ENCODE results near the gene TSPAN18.

DNA sequence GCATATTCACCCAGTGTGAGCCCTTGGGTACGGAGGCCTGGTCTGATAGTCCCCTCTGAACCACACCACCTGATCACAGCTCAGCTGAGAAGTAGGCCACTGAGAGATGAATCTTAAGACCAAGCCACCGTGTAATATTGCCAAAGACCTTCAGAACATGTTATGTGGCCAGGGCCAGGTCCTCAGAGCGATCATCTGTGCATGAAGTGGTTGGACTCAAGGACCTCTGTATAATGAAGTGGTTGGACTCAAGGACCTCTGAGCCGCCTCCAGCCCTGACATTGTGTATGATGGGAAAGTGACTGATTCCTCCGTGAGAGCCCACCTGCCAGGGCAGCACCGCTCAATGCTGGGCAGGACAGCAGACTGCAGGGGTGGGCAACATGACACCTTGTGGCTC is 153.7 kb downstream of the TSPAN18 start:
- TF ChIP-seq SUZ12 (IDR thresholded peaks at IDR 0.05; ENCODE audit: low read length) (no peak), RFX5 (IDR thresholded peaks at IDR 0.05; ENCODE audit: borderline replicate concordance, low read depth, low read length) (no peak), TBP (IDR thresholded peaks at IDR 0.05; ENCODE audit: low read depth, low read length) (no peak), TAF1 (IDR thresholded peaks at IDR 0.05; ENCODE audit: low read depth, low read length) (no peak), POLR2AphosphoS5 (IDR thresholded peaks at IDR 0.05; ENCODE audit: low read depth, low read length) (no peak), RXRA (IDR thresholded peaks at IDR 0.05; ENCODE audit: insufficient read depth, low read depth, low read length) (no peak)
- TF ChIP-seq, protein P1, sequence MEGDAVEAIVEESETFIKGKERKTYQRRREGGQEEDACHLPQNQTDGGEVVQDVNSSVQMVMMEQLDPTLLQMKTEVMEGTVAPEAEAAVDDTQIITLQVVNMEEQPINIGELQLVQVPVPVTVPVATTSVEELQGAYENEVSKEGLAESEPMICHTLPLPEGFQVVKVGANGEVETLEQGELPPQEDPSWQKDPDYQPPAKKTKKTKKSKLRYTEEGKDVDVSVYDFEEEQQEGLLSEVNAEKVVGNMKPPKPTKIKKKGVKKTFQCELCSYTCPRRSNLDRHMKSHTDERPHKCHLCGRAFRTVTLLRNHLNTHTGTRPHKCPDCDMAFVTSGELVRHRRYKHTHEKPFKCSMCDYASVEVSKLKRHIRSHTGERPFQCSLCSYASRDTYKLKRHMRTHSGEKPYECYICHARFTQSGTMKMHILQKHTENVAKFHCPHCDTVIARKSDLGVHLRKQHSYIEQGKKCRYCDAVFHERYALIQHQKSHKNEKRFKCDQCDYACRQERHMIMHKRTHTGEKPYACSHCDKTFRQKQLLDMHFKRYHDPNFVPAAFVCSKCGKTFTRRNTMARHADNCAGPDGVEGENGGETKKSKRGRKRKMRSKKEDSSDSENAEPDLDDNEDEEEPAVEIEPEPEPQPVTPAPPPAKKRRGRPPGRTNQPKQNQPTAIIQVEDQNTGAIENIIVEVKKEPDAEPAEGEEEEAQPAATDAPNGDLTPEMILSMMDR (IDR thresholded peaks at IDR 0.05; ENCODE audit: control extremely low read depth in 1 of 3, insufficient read depth in 1 of 3, low read depth in 1 of 3, low read length in 3 of 3) = no peak
- TF ChIP-seq, protein P2, sequence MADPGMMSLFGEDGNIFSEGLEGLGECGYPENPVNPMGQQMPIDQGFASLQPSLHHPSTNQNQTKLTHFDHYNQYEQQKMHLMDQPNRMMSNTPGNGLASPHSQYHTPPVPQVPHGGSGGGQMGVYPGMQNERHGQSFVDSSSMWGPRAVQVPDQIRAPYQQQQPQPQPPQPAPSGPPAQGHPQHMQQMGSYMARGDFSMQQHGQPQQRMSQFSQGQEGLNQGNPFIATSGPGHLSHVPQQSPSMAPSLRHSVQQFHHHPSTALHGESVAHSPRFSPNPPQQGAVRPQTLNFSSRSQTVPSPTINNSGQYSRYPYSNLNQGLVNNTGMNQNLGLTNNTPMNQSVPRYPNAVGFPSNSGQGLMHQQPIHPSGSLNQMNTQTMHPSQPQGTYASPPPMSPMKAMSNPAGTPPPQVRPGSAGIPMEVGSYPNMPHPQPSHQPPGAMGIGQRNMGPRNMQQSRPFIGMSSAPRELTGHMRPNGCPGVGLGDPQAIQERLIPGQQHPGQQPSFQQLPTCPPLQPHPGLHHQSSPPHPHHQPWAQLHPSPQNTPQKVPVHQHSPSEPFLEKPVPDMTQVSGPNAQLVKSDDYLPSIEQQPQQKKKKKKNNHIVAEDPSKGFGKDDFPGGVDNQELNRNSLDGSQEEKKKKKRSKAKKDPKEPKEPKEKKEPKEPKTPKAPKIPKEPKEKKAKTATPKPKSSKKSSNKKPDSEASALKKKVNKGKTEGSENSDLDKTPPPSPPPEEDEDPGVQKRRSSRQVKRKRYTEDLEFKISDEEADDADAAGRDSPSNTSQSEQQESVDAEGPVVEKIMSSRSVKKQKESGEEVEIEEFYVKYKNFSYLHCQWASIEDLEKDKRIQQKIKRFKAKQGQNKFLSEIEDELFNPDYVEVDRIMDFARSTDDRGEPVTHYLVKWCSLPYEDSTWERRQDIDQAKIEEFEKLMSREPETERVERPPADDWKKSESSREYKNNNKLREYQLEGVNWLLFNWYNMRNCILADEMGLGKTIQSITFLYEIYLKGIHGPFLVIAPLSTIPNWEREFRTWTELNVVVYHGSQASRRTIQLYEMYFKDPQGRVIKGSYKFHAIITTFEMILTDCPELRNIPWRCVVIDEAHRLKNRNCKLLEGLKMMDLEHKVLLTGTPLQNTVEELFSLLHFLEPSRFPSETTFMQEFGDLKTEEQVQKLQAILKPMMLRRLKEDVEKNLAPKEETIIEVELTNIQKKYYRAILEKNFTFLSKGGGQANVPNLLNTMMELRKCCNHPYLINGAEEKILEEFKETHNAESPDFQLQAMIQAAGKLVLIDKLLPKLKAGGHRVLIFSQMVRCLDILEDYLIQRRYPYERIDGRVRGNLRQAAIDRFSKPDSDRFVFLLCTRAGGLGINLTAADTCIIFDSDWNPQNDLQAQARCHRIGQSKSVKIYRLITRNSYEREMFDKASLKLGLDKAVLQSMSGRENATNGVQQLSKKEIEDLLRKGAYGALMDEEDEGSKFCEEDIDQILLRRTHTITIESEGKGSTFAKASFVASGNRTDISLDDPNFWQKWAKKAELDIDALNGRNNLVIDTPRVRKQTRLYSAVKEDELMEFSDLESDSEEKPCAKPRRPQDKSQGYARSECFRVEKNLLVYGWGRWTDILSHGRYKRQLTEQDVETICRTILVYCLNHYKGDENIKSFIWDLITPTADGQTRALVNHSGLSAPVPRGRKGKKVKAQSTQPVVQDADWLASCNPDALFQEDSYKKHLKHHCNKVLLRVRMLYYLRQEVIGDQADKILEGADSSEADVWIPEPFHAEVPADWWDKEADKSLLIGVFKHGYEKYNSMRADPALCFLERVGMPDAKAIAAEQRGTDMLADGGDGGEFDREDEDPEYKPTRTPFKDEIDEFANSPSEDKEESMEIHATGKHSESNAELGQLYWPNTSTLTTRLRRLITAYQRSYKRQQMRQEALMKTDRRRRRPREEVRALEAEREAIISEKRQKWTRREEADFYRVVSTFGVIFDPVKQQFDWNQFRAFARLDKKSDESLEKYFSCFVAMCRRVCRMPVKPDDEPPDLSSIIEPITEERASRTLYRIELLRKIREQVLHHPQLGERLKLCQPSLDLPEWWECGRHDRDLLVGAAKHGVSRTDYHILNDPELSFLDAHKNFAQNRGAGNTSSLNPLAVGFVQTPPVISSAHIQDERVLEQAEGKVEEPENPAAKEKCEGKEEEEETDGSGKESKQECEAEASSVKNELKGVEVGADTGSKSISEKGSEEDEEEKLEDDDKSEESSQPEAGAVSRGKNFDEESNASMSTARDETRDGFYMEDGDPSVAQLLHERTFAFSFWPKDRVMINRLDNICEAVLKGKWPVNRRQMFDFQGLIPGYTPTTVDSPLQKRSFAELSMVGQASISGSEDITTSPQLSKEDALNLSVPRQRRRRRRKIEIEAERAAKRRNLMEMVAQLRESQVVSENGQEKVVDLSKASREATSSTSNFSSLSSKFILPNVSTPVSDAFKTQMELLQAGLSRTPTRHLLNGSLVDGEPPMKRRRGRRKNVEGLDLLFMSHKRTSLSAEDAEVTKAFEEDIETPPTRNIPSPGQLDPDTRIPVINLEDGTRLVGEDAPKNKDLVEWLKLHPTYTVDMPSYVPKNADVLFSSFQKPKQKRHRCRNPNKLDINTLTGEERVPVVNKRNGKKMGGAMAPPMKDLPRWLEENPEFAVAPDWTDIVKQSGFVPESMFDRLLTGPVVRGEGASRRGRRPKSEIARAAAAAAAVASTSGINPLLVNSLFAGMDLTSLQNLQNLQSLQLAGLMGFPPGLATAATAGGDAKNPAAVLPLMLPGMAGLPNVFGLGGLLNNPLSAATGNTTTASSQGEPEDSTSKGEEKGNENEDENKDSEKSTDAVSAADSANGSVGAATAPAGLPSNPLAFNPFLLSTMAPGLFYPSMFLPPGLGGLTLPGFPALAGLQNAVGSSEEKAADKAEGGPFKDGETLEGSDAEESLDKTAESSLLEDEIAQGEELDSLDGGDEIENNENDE (IDR thresholded peaks at IDR 0.05; ENCODE audit: insufficient replicate concordance, low read length) = no peak
